GM18870 (cell line): Measurements from ENCODE around the gene METRNL.
"Not testable (repeated sequence)": the region's sequence is repeated elsewhere in the genome, so short reads cannot be mapped to it uniquely, and the experiment has no call there.

Source experiments
- ATAC-seq: cut with Tn5 transposase; IDR thresholded peaks from one replicate; pipeline ENCODE4 v1.9.1; 2021; ENCODE audit warnings: moderate library complexity; ENCODE audit not compliant: unreplicated experiment

METRNL gene

GRCh38 chr17:83051396-83052240 lies 27.8 kb upstream of the METRNL start:
- peak; percentile 70 for ATAC-seq

- ATAC-seq, result no peak
These were observed 27.2 kb upstream of the METRNL start for GRCh38 chr17:83052241-83052564.

- no peak for ATAC-seq
These were observed 26.3 kb upstream of the METRNL start for GRCh38 chr17:83053021-83053681.

- no peak for ATAC-seq
These were observed 25.5 kb upstream of the METRNL start for GRCh38 chr17:83053739-83054451.

GRCh38 chr17:83054518-83055125 lies 24.8 kb upstream of the METRNL start:
- no peak for ATAC-seq

GRCh38 chr17:83055176-83055575 lies 24.2 kb upstream of the METRNL start:
- ATAC-seq, result not testable (repeated sequence)

GRCh38 chr17:83055911-83056582 lies 23.4 kb upstream of the METRNL start:
- ATAC-seq, result no peak

- no peak for ATAC-seq
These were observed 22.6 kb upstream of the METRNL start for GRCh38 chr17:83056583-83057396.

GRCh38 chr17:83057397-83057761 lies 22.0 kb upstream of the METRNL start:
- no peak for ATAC-seq

GRCh38 chr17:83057793-83058265 lies 21.6 kb upstream of the METRNL start:
- no peak for ATAC-seq

- no peak for ATAC-seq
These were observed 21.1 kb upstream of the METRNL start for GRCh38 chr17:83058266-83058798.

GRCh38 chr17:83061586-83061985 lies 17.8 kb upstream of the METRNL start:
- no peak for ATAC-seq

GRCh38 chr17:83062011-83062817 lies 17.2 kb upstream of the METRNL start:
- ATAC-seq, result no peak

- ATAC-seq, result no peak
These were observed 16.4 kb upstream of the METRNL start for GRCh38 chr17:83062818-83063671.

- no peak for ATAC-seq
These were observed 15.2 kb upstream of the METRNL start for GRCh38 chr17:83064021-83064731.

- ATAC-seq, result no peak
These were observed 14.4 kb upstream of the METRNL start for GRCh38 chr17:83064732-83065659.
